Smooth muscle cell (in vitro differentiated cells): ENCODE measurements around the gene TMIE. TPM values are rescaled to one million over a fixed set of nuclear protein-coding genes. Genes with fewer than 3 reads are reported as not detected.
"Not testable (repeated sequence)": the region's sequence is repeated elsewhere in the genome, so short reads cannot be mapped to it uniquely, and the experiment has no call there.

Source experiments
- DNase-seq: peaks from one replicate; lab custom pipeline; 2025; ENCODE audit not compliant: unreplicated experiment; lab: John Stamatoyannopoulos, UW
- H2AFZ ChIP-seq: fragments of 200-600 bp; sonication (generic); 2 replicates; pipeline ENCODE4 v1.6.0; 2016; ENCODE audit warnings: antibody characterized with exemption, low read depth, mild to moderate bottlenecking
- H3F3A ChIP-seq: fragments of 200-600 bp; sonication (generic); 2 replicates; pipeline ENCODE4 v1.6.0; 2017; ENCODE audit warnings: antibody characterized with exemption, low read depth
- H3K27ac ChIP-seq: fragments of 200-600 bp; sonication (generic); 2 replicates; pipeline ENCODE4 v1.5.1; 2016; ENCODE audit warnings: low read depth, mild to moderate bottlenecking
- H3K27me3 ChIP-seq: fragments of 200-600 bp; sonication (generic); 2 replicates; pipeline ENCODE4 v1.6.1; 2016; ENCODE audit warnings: low read depth, mild to moderate bottlenecking
- H3K36me3 ChIP-seq: fragments of 200-600 bp; sonication (generic); 2 replicates; pipeline ENCODE4 v1.5.1; 2016; ENCODE audit warnings: low read depth
- H3K4me1 ChIP-seq: fragments of 200-600 bp; sonication (generic); 2 replicates; pipeline ENCODE4 v1.5.1; 2016; ENCODE audit warnings: low read depth
- H3K4me2 ChIP-seq: fragments of 200-600 bp; sonication (generic); 2 replicates; pipeline ENCODE4 v1.6.0; 2016; ENCODE audit warnings: mild to moderate bottlenecking
- H3K4me3 ChIP-seq: fragments of 200-600 bp; sonication (generic); 2 replicates; pipeline ENCODE4 v1.5.1; 2016; ENCODE audit warnings: mild to moderate bottlenecking
- H3K79me2 ChIP-seq: fragments of 200-600 bp; sonication (generic); 2 replicates; pipeline ENCODE4 v1.6.0; 2016; ENCODE audit warnings: low read depth, mild to moderate bottlenecking
- H3K9ac ChIP-seq: fragments of 200-600 bp; sonication (generic); 2 replicates; pipeline ENCODE4 v1.6.0; 2016; ENCODE audit warnings: low read depth
- H3K9me3 ChIP-seq: fragments of 200-600 bp; sonication (generic); replicated peaks from 2 replicates; pipeline ENCODE4 v1.5.1; 2016; ENCODE audit warnings: low read depth
- H4K20me1 ChIP-seq: fragments of 200-600 bp; sonication (generic); 2 replicates; pipeline ENCODE4 v1.6.0; 2016; ENCODE audit warnings: low read depth
- WGBS: methylation state at CpG from one replicate; pipeline ENCODE4 v1.1.7; 2016; ENCODE audit warnings: low lambda C conversion rate; 5-methylcytosine and 5-hydroxymethylcytosine counted together
- polyA plus RNA-seq: library from polyadenylated mRNA; unstranded; fragments of >200 nt; fragmentation: Nextera tagmentation; extraction: Ambion mirVana; gene quantifications from 2 replicates; pipeline ENCODE4 v1.2.1, GENCODE V29; 2016
- total RNA-seq: library from RNA; depleted of rRNA; stranded (reverse); fragments of >200 nt; gene quantifications from 2 replicates; pipeline ENCODE4 v1.2.3, GENCODE V29; 2014
- TF ChIP-seq, protein P1 (sequence below): fragments of 200-600 bp; sonication (generic); IDR thresholded peaks from 2 replicates; pipeline ENCODE4 v1.5.1; 2017; ENCODE audit warnings: borderline replicate concordance, mild to moderate bottlenecking, antibody characterized with exemption; ENCODE audit not compliant: insufficient read depth, poor library complexity, severe bottlenecking

TMIE gene
- total and polyA plus RNA-seq, 2 experiments from 2014 or later, result 0.67 to 1.1 TPM

DNA sequence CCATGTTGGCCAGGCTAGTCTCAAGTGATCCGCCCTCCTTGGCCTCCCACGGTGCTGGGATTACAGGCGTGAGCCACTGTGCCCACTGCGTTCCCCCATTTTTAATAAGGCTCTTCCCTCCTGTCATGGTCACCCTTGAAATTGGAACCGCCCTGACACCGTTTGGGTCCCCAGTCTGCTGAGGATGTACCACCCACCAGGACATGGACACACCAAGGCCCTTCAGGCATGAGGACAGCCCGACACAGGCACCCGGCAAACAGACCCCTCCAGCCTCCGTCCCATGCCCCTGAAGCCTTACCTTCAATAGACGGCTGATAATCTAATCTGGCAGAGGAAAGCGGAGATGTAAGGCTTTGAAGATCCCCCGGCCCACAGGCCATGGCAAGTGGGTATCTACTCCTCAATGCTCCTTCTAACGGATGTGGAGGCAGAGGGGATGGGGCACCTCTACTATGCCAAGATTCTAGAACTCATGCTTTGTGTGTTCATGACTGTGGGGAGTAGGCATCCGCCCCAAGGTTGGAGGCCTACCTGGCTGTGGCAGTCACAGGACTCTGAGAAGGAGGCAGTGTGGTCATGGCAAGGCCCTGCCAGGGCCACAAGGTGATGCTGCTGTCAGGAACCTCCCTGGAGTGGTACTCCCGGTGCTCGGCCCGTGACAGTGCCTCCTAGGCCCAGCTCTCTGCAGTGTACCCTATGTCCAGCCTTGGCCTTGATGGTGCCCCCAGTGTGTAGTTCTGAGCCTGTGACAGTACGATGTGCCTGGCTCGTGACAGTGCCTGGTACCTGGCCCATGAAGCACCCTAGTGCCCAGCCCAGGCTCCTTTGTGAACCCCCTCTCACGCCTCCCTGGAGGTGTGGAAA lies 35.0 kb downstream of the TMIE start:
- H3K27ac ChIP-seq, result no peak overlapping the region
- no peak for DNase-seq
- WGBS, result 92% methylated on average over 20 of the region's 20 CpGs

GRCh38 chr3:46737329-46737731 lies 36.1 kb downstream of the TMIE start:
- DNase-seq, result no peak

More for the DNA sequence above, 35.0 kb downstream of the TMIE start:
- Histone ChIP-seq H3K27me3 (no peaks in the 10 kb centered on the region), H3K79me2 (no peaks in the 10 kb centered on the region), H3K9ac (no peak overlapping the region), H3F3A (no peaks in the 10 kb centered on the region), H3K4me3 (no peak overlapping the region), H2AFZ (no peak overlapping the region), H3K9me3 (no peaks in the 10 kb centered on the region), H3K4me1 (no peaks in the 10 kb centered on the region), H3K4me2 (no peak overlapping the region), H3K36me3 (no peaks in the 10 kb centered on the region), H4K20me1 (no peaks in the 10 kb centered on the region)
- TF ChIP-seq, protein P1, sequence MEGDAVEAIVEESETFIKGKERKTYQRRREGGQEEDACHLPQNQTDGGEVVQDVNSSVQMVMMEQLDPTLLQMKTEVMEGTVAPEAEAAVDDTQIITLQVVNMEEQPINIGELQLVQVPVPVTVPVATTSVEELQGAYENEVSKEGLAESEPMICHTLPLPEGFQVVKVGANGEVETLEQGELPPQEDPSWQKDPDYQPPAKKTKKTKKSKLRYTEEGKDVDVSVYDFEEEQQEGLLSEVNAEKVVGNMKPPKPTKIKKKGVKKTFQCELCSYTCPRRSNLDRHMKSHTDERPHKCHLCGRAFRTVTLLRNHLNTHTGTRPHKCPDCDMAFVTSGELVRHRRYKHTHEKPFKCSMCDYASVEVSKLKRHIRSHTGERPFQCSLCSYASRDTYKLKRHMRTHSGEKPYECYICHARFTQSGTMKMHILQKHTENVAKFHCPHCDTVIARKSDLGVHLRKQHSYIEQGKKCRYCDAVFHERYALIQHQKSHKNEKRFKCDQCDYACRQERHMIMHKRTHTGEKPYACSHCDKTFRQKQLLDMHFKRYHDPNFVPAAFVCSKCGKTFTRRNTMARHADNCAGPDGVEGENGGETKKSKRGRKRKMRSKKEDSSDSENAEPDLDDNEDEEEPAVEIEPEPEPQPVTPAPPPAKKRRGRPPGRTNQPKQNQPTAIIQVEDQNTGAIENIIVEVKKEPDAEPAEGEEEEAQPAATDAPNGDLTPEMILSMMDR, result no peak

GRCh38 chr3:46739565-46739964 lies 38.4 kb downstream of the TMIE start:
- not testable (repeated sequence) for H3K79me2 ChIP-seq, H3K9ac ChIP-seq, H3K4me2 ChIP-seq, H4K20me1 ChIP-seq, H3K9me3 ChIP-seq, H3K36me3 ChIP-seq, H2AFZ ChIP-seq, H3K4me1 ChIP-seq, H3K27me3 ChIP-seq, H3F3A ChIP-seq, DNase-seq, H3K27ac ChIP-seq, H3K4me3 ChIP-seq
- WGBS, result 95% methylated on average over 3 of the region's 3 CpGs

More at GRCh38 chr3:46737329-46737731, 36.1 kb downstream of the TMIE start:
- Histone ChIP-seq H3K4me2 (no peak overlapping the region), H3K27me3 (no peaks in the 10 kb centered on the region), H3K79me2 (no peaks in the 10 kb centered on the region), H2AFZ (no peak overlapping the region), H4K20me1 (no peaks in the 10 kb centered on the region), H3K27ac (no peak overlapping the region), H3K4me1 (no peaks in the 10 kb centered on the region), H3K9me3 (no peaks in the 10 kb centered on the region), H3F3A (no peaks in the 10 kb centered on the region), H3K4me3 (no peak overlapping the region), H3K36me3 (no peaks in the 10 kb centered on the region), H3K9ac (no peak overlapping the region)
- 82% methylated on average over 4 of the region's 4 CpGs for whole genome bisulfite sequencing
- TF ChIP-seq, protein P1, result no peak

DNA sequence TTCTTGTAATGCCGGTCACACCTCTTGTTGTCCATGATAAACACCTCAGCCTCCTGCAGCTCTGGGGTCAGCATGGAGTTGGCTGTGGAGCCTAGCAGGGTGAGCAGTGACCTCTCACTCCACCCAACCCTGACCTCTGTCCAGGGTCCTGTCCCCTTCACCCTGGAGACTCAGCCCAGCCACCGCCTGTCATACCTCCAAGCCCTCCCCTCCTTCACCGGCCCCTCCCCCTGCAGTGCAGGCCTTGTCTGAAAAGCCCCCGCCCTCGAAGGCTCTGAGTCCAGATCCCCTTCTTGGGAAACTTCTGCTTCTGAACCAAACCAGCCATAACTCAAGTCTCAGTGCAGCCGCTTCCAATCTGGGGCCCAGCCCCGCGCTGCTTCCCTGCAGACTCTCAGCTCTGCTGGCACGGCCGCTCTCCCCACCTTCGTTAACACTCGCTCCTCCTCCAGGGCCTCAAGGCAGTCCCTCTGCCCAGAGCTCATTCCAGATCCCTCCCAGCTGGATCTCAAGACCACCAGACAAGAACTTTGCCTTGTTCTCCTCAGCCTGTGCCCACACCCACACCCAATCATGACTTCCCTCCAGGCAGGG lies 41.9 kb downstream of the TMIE start:
- Histone ChIP-seq H3K9ac (no peak overlapping the region), H3K36me3 (no peaks in the 10 kb centered on the region), H3K4me3 (no peak overlapping the region), H3K9me3 (no peaks in the 10 kb centered on the region), H3K79me2 (no peaks in the 10 kb centered on the region), H3F3A (no peaks in the 10 kb centered on the region), H4K20me1 (no peaks in the 10 kb centered on the region), H3K4me2 (no peak overlapping the region), H3K4me1 (no peaks in the 10 kb centered on the region), H3K27ac (no peak overlapping the region), H2AFZ (no peak overlapping the region), H3K27me3 (no peaks in the 10 kb centered on the region)
- no peak for DNase-seq
- TF ChIP-seq, protein P1, result no peak
- 87% methylated on average over 8 of the region's 12 CpGs for WGBS
